Left hindlimb (tissue), 1 donor: ENCODE measurements around the gene NBPF6.
"Not testable (repeated sequence)": the region's sequence is repeated elsewhere in the genome, so short reads cannot be mapped to it uniquely, and the experiment has no call there.

Experiments
- DNase-seq: peaks from one replicate; pipeline ENCODE4 v3.0.0-alpha.2; 2018

NBPF6 gene

GRCh38 chr1:108502624-108503023, 52.5 kb downstream of the NBPF6 start:
- DNase-seq: no peak

- no peak for DNase-seq
These were observed 53.1 kb downstream of the NBPF6 start for GRCh38 chr1:108503062-108503733.

- DNase-seq: no peak
These were observed 54.3 kb downstream of the NBPF6 start for GRCh38 chr1:108504447-108504846.

GRCh38 chr1:108505763-108506070, 55.6 kb downstream of the NBPF6 start:
- no peak for DNase-seq

- no peak for DNase-seq
These were observed 61.6 kb downstream of the NBPF6 start for GRCh38 chr1:108511764-108512163.

GRCh38 chr1:108512239-108513043, 62.3 kb downstream of the NBPF6 start:
- no peak for DNase-seq

- no peak for DNase-seq
These were observed 62.9 kb downstream of the NBPF6 start for GRCh38 chr1:108513044-108513415.

GRCh38 chr1:108513914-108514313, 63.8 kb downstream of the NBPF6 start:
- DNase-seq: not testable (repeated sequence)

- DNase-seq: not testable (repeated sequence)
These were observed 67.3 kb downstream of the NBPF6 start for GRCh38 chr1:108517301-108517897.
